ENCODE measurements around the gene LOXL4. TPM values are rescaled to one million over a fixed set of nuclear protein-coding genes. Genes with fewer than 3 reads are reported as not detected.

LOXL4 gene
- total RNA-seq, 1 experiment from 2014 or later = 3.7 TPM

DNA sequence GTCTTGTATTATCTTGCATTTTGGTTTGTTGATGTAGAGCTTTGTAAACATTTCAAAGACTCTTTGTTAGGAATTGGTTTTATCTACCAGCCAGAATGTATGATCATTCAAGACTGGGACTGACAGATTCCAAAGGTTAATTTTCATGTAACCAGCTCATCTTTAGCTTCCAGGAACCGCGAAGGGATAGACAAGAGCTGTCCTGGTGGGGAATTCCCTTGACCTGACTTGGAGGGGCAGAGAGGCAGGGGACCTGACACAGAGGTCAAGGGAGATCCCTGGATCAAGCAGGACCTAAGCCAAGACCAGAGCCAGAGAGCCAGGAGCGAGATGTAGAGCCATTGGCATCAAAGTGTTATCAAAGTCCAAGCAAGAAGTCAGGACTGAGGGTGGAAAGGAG is 6.6 kb upstream of the LOXL4 start:
- intact Hi-C loops (cut with micrococcal nuclease; ENCODE audit: unreplicated experiment) = no loop called here

DNA sequence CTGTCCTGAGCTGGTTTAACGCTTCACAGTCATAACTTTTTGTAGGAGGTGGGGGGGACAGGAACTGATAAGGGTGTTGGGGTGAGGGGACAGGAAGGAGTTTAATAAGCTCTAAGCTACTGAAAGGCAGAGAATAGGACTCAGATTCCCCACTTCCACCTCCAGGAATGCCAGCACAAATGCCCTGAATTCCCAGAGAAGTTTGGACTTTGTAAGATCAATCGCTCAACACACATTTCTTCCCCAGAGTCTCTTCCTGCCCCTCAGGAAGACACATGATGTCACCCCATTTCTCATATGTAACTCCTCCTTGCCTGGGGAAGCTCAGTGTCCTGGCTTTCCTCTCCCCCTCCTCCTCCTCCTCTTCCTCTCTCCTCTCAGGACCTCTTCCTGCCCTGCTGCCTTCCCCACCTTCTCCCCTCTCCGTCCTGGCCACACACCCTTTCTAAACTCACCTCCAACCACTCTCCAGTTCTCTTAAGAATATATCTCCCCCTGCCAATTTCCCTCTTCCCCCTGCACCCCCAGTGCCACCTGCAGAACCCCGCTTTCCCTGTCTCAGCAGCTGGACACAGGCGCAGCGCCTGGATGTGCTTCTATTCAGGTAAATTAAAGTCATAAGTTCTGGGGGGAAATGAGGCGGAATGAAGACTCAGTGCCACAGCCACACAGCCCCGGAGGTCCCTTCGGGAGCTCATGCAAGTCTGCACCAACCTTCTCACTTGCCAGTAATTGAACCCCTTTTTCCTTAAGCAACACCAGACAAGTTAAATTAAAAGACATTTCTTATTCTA is 5.3 kb upstream of the LOXL4 start:
- CTCF ChIA-PET = no interaction called here
- POLR2A ChIA-PET = no interaction called here
- intact Hi-C loops (cut with micrococcal nuclease; ENCODE audit: unreplicated experiment) = no loop called here
- no peaks in the 10 kb centered on the region for H3K27me3 Mint-ChIP-seq (ENCODE audit: insufficient read depth, unreplicated experiment)
- BruUV-seq (replicated peaks) = no TSS peak
- peaks cover 9% of the 10 kb centered on the region for H3K9me3 Mint-ChIP-seq (ENCODE audit: unreplicated experiment)
- TF ChIP-seq, protein P1, sequence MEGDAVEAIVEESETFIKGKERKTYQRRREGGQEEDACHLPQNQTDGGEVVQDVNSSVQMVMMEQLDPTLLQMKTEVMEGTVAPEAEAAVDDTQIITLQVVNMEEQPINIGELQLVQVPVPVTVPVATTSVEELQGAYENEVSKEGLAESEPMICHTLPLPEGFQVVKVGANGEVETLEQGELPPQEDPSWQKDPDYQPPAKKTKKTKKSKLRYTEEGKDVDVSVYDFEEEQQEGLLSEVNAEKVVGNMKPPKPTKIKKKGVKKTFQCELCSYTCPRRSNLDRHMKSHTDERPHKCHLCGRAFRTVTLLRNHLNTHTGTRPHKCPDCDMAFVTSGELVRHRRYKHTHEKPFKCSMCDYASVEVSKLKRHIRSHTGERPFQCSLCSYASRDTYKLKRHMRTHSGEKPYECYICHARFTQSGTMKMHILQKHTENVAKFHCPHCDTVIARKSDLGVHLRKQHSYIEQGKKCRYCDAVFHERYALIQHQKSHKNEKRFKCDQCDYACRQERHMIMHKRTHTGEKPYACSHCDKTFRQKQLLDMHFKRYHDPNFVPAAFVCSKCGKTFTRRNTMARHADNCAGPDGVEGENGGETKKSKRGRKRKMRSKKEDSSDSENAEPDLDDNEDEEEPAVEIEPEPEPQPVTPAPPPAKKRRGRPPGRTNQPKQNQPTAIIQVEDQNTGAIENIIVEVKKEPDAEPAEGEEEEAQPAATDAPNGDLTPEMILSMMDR (IDR thresholded peaks at IDR 0.05; ENCODE audit: insufficient read depth in 1 of 2, low read depth in 1 of 2, low read length in 1 of 2, severe bottlenecking in 1 of 2, unreplicated experiment in 1 of 2) = no peak
- H3K27ac Mint-ChIP-seq (ENCODE audit: unreplicated experiment) = no peak overlapping the region
- Histone ChIP-seq H3K27me3 (replicated peaks; ENCODE audit: control insufficient read depth, insufficient read depth, low read length) (no peaks in the 10 kb centered on the region), H3K4me1 (peaks cover 21% of the 10 kb centered on the region), H3K36me3 (ENCODE audit: control insufficient read depth, insufficient read depth, low read length) (no peaks in the 10 kb centered on the region), H3K4me3 (ENCODE audit: low read depth, low read length) (no peak overlapping the region), H3K9me3 (no peaks in the 10 kb centered on the region)
- peaks cover 4% of the 10 kb centered on the region for H3K36me3 Mint-ChIP-seq (ENCODE audit: insufficient read depth, unreplicated experiment)
- no peak for DNase-seq
- peaks cover 21% of the 10 kb centered on the region for H3K4me1 Mint-ChIP-seq (ENCODE audit: low read depth, unreplicated experiment)
- H3K4me3 Mint-ChIP-seq (ENCODE audit: unreplicated experiment) = no peak overlapping the region

More for the DNA sequence above, 6.6 kb upstream of the LOXL4 start:
- H3K27me3 ChIP-seq (replicated peaks; ENCODE audit: control insufficient read depth, insufficient read depth, low read length) = no peaks in the 10 kb centered on the region
- Mint-ChIP-seq H3K4me1 (ENCODE audit: low read depth, unreplicated experiment) (peaks cover 21% of the 10 kb centered on the region), H3K36me3 (ENCODE audit: insufficient read depth, unreplicated experiment) (peaks cover 4% of the 10 kb centered on the region), H3K27me3 (ENCODE audit: insufficient read depth, unreplicated experiment) (no peaks in the 10 kb centered on the region), H3K9me3 (ENCODE audit: unreplicated experiment) (peaks cover 9% of the 10 kb centered on the region), H3K27ac (ENCODE audit: unreplicated experiment) (no peak overlapping the region), H3K4me3 (ENCODE audit: unreplicated experiment) (no peak overlapping the region)
- H3K4me3 ChIP-seq (ENCODE audit: low read depth, low read length) = no peak overlapping the region
- BruUV-seq (replicated peaks) = no TSS peak
- H3K9me3 ChIP-seq = no peaks in the 10 kb centered on the region
- TF ChIP-seq, protein P1 (IDR thresholded peaks at IDR 0.05; ENCODE audit: insufficient read depth in 1 of 2, low read depth in 1 of 2, low read length in 1 of 2, severe bottlenecking in 1 of 2, unreplicated experiment in 1 of 2) = no peak
- DNase-seq = no peak
- POLR2A ChIA-PET = no interaction called here
- H3K36me3 ChIP-seq (ENCODE audit: control insufficient read depth, insufficient read depth, low read length) = no peaks in the 10 kb centered on the region
- CTCF ChIA-PET = no interaction called here
- peaks cover 13% of the 10 kb centered on the region for H3K4me1 ChIP-seq

DNA sequence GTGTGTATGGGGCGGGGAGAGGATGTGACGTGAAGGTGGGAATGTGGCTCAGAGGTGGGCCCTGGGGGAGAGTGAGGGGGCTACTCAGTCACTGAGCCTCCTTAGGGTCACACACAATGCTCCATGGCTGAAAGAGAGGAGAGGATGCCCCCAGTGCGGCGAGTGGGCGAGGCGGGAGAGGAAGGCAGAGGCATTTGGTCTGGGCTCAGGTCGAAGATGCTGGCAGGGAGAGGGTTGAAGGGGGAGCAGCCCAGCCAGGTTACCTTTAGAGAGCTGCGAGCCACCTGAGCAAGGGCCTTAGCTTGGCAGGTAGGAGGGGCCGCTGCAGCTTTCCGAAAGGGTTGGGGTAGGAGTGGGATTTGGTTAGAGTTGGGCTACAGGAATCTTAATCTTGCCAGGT is 4.7 kb upstream of the LOXL4 start:
- H3K27ac Mint-ChIP-seq (ENCODE audit: unreplicated experiment) = no peak overlapping the region
- POLR2A ChIA-PET = no interaction called here
- H3K36me3 ChIP-seq (ENCODE audit: control insufficient read depth, insufficient read depth, low read length) = no peaks in the 10 kb centered on the region
- intact Hi-C loops (cut with micrococcal nuclease; ENCODE audit: unreplicated experiment) = no loop called here
- peaks cover 9% of the 10 kb centered on the region for H3K9me3 Mint-ChIP-seq (ENCODE audit: unreplicated experiment)
- H3K27me3 Mint-ChIP-seq (ENCODE audit: insufficient read depth, unreplicated experiment) = no peaks in the 10 kb centered on the region
- BruUV-seq (replicated peaks) = no TSS peak
- CTCF ChIA-PET = no interaction called here
- peaks cover 21% of the 10 kb centered on the region for H3K4me1 Mint-ChIP-seq (ENCODE audit: low read depth, unreplicated experiment)
- H3K27me3 ChIP-seq (replicated peaks; ENCODE audit: control insufficient read depth, insufficient read depth, low read length) = no peaks in the 10 kb centered on the region
- H3K36me3 Mint-ChIP-seq (ENCODE audit: insufficient read depth, unreplicated experiment) = peaks cover 4% of the 10 kb centered on the region
- H3K4me3 ChIP-seq (ENCODE audit: low read depth, low read length) = no peak overlapping the region
- DNase-seq = no peak
- H3K4me1 ChIP-seq = peaks cover 24% of the 10 kb centered on the region
- H3K9me3 ChIP-seq = no peaks in the 10 kb centered on the region
- no peak overlapping the region for H3K4me3 Mint-ChIP-seq (ENCODE audit: unreplicated experiment)
- TF ChIP-seq, protein P1 (IDR thresholded peaks at IDR 0.05; ENCODE audit: insufficient read depth in 1 of 2, low read depth in 1 of 2, low read length in 1 of 2, severe bottlenecking in 1 of 2, unreplicated experiment in 1 of 2) = no peak
